ENCODE results near the gene MAGED1.
A peak's percentile ranks its signal among the peaks of the same experiment; 100 is the strongest.
"Not testable (repeated sequence)": the region's sequence is repeated elsewhere in the genome, so short reads cannot be mapped to it uniquely, and the experiment has no call there.

MAGED1 gene

DNA sequence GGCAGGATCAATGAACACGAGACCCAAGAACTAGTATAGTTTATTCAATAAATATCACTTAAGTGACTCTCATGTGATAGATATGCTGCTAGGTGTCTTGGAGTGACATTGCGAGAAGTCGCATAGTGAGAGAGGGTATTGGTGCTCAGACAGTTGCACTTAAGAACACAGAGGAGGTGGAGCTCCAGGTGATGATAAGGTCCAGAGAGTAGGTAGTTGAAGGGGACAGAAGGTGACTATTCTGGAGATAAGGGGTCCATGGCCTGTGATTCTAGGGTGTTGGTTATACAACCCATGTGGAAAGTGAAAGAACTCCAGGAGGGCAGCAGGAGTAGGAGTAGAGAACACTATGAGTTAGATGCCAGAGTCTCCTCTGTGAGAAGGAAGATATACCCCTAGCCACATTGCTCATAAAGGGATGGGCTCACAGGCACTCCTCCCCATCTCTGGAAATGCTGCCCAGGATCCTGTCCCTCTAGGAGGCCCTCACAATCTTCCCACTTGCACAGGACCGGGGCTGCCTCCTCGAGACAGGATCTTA lies 9.2 kb downstream of the MAGED1 start:
- no peak overlapping the region for H3K4me3 ChIP-seq (ENCODE audit: low read length)
- no peaks in the 10 kb centered on the region for H3K9me3 ChIP-seq (ENCODE audit: insufficient read depth, low read length)
- H3K9ac ChIP-seq (ENCODE audit: low read length): no peak overlapping the region
- H3K4me2 ChIP-seq (ENCODE audit: low read length): no peak overlapping the region
- H3K79me2 ChIP-seq (ENCODE audit: low read length): no peaks in the 10 kb centered on the region
- no peak for TF ChIP-seq CTCF (IDR thresholded peaks at IDR 0.05; ENCODE audit: low read depth, low read length)
- no peak for TF ChIP-seq EZH2phosphoT487 (IDR thresholded peaks at IDR 0.05; ENCODE audit: low read depth)
- no peaks in the 10 kb centered on the region for H4K20me1 ChIP-seq (ENCODE audit: insufficient read depth, low read length)
- no peaks in the 10 kb centered on the region for H3K27me3 ChIP-seq (ENCODE audit: low read depth, low read length)
- H3K4me1 ChIP-seq (ENCODE audit: low read length): no peaks in the 10 kb centered on the region
- H2AFZ ChIP-seq (ENCODE audit: low read depth, low read length): no peak overlapping the region
- peaks cover 22% of the 10 kb centered on the region for H3K36me3 ChIP-seq (replicated peaks; ENCODE audit: low read depth, low read length)
- no peak overlapping the region for H3K27ac ChIP-seq (ENCODE audit: low read length)

DNA sequence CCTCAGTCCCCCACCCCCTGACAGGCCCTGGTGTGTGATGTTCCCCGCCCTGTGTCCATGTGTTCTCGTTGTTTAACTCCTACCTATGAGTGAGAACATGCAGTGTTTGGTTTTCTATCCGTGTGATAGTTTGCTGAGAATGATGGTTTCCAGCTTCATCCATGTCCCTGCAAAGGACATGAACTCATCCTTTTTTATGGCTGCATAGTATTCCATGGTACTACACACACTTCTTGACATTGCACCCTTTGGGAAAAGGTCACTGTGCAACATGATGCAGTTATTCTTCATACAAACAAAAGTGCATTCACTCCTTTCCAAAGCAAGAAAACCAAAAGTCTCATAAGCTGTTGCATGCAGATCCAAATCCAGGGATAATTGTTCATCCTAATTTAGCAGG lies 11.7 kb downstream of the MAGED1 start:
- H3K9me3 ChIP-seq (ENCODE audit: insufficient read depth, low read length); H3K79me2 ChIP-seq (ENCODE audit: low read length); H3K9ac ChIP-seq (ENCODE audit: low read length); H3K27ac ChIP-seq (ENCODE audit: low read length); H3K4me3 ChIP-seq (ENCODE audit: low read length); H3K4me2 ChIP-seq (ENCODE audit: low read length); H3K4me1 ChIP-seq (ENCODE audit: low read length); H2AFZ ChIP-seq (ENCODE audit: low read depth, low read length); H3K27me3 ChIP-seq (ENCODE audit: low read depth, low read length); H3K36me3 ChIP-seq (replicated peaks; ENCODE audit: low read depth, low read length); H4K20me1 ChIP-seq (ENCODE audit: insufficient read depth, low read length): not testable (repeated sequence)

DNA sequence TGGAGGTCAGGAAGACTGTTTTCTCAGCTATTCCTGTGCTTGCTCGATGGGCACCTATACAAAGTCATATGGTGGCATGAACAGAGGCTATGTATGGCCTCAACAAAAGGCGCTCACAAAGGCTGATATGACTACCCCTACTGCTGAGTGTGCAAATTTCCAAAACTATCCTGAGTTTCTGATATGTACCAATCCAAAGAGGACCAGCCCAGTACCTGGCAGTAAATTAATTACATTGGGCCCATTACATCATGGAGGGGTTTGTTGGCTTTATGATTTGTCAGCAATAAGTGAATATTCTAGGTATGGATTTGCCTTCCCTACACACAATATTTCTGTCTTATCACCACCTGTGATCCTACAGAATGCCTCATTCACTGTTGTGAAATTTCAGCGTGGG lies 12.3 kb downstream of the MAGED1 start:
- Histone ChIP-seq H3K27me3 (ENCODE audit: low read depth, low read length) (no peaks in the 10 kb centered on the region), H3K4me2 (ENCODE audit: low read length) (no peak overlapping the region), H3K9me3 (ENCODE audit: insufficient read depth, low read length) (no peaks in the 10 kb centered on the region), H3K27ac (ENCODE audit: low read length) (no peak overlapping the region), H3K36me3 (replicated peaks; ENCODE audit: low read depth, low read length) (peaks cover 8% of the 10 kb centered on the region), H4K20me1 (ENCODE audit: insufficient read depth, low read length) (no peaks in the 10 kb centered on the region), H3K4me1 (ENCODE audit: low read length) (no peaks in the 10 kb centered on the region), H3K79me2 (ENCODE audit: low read length) (no peaks in the 10 kb centered on the region), H2AFZ (ENCODE audit: low read depth, low read length) (no peak overlapping the region), H3K9ac (ENCODE audit: low read length) (no peak overlapping the region), H3K4me3 (ENCODE audit: low read length) (no peak overlapping the region)
- no peak for TF ChIP-seq EZH2phosphoT487 (IDR thresholded peaks at IDR 0.05; ENCODE audit: low read depth)
- TF ChIP-seq CTCF (IDR thresholded peaks at IDR 0.05; ENCODE audit: low read depth, low read length): no peak

DNA sequence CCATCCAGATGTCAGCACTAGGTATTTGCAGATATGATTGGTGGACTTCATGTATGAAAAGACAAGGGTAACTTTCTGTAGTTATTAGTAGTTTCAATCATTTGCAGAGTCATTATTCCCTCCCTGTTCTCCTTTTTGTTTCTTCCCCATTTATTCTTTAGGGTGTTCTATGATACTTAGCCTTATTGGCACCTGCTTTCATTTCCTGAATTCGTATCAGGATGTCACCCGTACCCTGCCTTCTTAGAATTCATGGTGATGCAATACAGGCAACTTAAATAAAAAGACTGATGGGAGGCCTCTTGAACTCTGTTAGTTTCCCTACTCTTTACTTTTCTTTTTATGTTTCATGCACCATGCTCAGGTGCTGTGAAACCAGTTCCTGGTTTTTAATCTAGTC lies 24.2 kb downstream of the MAGED1 start:
- Histone ChIP-seq H3K4me3 (ENCODE audit: low read length) (peak overlapping the region; percentile 28; the same call in 1 of the 2 replicates), H3K9ac (ENCODE audit: low read length) (no peak overlapping the region), H4K20me1 (ENCODE audit: insufficient read depth, low read length) (no peaks in the 10 kb centered on the region), H3K27ac (ENCODE audit: low read length) (peak overlapping the region; percentile 61), H2AFZ (ENCODE audit: low read depth, low read length) (no peak overlapping the region), H3K9me3 (ENCODE audit: insufficient read depth, low read length) (no peaks in the 10 kb centered on the region), H3K4me2 (ENCODE audit: low read length) (peak overlapping the region; percentile 63), H3K36me3 (replicated peaks; ENCODE audit: low read depth, low read length) (no peaks in the 10 kb centered on the region), H3K27me3 (ENCODE audit: low read depth, low read length) (no peaks in the 10 kb centered on the region), H3K4me1 (ENCODE audit: low read length) (peaks cover 21% of the 10 kb centered on the region), H3K79me2 (ENCODE audit: low read length) (no peaks in the 10 kb centered on the region)
- TF ChIP-seq CTCF (IDR thresholded peaks at IDR 0.05; ENCODE audit: low read depth, low read length): no peak
- TF ChIP-seq EZH2phosphoT487 (IDR thresholded peaks at IDR 0.05; ENCODE audit: low read depth): no peak

- no peaks in the 10 kb centered on the region for H3K79me2 ChIP-seq (ENCODE audit: low read length)
- no peaks in the 10 kb centered on the region for H4K20me1 ChIP-seq (ENCODE audit: insufficient read depth, low read length)
- no peak overlapping the region for H2AFZ ChIP-seq (ENCODE audit: low read depth, low read length)
- no peak for TF ChIP-seq CTCF (IDR thresholded peaks at IDR 0.05; ENCODE audit: low read depth, low read length)
- no peak for TF ChIP-seq EZH2phosphoT487 (IDR thresholded peaks at IDR 0.05; ENCODE audit: low read depth)
- H3K4me1 ChIP-seq (ENCODE audit: low read length): peaks cover 11% of the 10 kb centered on the region
- H3K27ac ChIP-seq (ENCODE audit: low read length): no peak overlapping the region
- H3K36me3 ChIP-seq (replicated peaks; ENCODE audit: low read depth, low read length): no peaks in the 10 kb centered on the region
- H3K9ac ChIP-seq (ENCODE audit: low read length): no peak overlapping the region
- H3K27me3 ChIP-seq (ENCODE audit: low read depth, low read length): no peaks in the 10 kb centered on the region
- no peak overlapping the region for H3K4me2 ChIP-seq (ENCODE audit: low read length)
- no peaks in the 10 kb centered on the region for H3K9me3 ChIP-seq (ENCODE audit: insufficient read depth, low read length)
- H3K4me3 ChIP-seq (ENCODE audit: low read length): no peak overlapping the region
Observed at GRCh38 chrX:51922561-51922960, 29.1 kb downstream of the MAGED1 start.

All from OCI-LY3 (cell line).